Measurements from ENCODE around the gene TMEM150B.
A peak's percentile ranks its signal among the peaks of the same experiment; 100 is the strongest.

The TMEM150B gene

DNA sequence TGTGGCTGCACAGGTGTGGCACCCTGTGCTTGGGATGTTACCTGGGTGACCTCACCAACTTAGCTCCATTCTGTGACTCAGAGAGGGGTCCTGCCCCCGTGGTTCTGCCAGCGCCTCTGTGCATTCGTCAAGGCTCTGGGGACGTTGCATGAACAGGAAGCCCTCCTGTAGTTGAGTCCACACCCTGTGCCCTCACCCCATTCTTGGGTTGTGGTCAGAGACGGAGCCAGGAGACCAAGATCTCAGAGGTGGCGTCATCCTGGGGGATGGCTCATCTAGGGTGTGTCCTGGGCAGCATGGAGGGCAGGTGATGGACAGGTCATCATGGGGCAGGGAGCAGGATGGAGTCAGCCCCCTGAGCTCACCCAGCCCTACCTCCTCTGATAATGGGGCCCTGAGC, 26.9 kb upstream of the TMEM150B start:
- no peak for DNase-seq (ENCODE audit: low read depth in 1 of 2, low spot score in 1 of 2)
- in situ Hi-C loops (cut with HindIII; ENCODE audit: low pct_unique_long_range_greater_than_20kb, low sequenced_read_pairs) = no loop called here

DNA sequence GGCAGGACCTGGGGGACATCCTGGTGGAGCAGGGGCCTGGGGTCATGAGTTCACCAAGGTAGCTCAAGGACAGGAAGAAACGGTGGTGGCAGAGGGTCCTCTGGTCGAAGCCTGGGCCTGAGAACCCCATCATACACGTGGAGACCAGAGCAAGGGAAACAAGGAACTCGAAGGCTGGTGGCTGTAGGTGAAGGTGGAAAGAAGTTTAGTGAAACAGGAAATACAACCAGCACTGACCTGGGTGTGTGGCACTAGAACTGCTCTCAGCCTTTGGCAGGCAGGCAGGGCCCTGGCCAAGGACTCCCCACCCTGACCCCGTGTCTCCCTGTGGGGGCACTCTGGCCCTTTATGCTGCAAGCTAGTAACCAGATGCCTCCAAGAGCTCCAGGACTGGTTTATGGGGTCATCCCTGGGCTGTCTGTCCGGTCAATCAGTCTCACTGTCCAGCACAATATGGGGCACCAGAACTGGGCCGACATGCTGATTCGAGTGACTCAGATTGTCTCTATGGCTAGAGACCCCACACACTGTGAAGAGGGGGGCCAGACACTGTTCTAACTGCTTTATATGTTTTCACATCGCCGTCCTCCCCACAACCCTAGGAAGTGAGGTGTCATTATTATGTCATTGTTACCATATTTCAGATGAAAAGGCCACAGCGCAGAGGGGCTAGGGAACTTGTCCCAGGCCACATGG, 25.6 kb upstream of the TMEM150B start:
- in situ Hi-C loops (cut with HindIII; ENCODE audit: low pct_unique_long_range_greater_than_20kb, low sequenced_read_pairs) = no loop called here
- no peak for TF ChIP-seq JUND (IDR thresholded peaks at IDR 0.05; ENCODE audit: low read depth)

More for the DNA sequence above, 26.9 kb upstream of the TMEM150B start:
- TF ChIP-seq JUND (IDR thresholded peaks at IDR 0.05; ENCODE audit: low read depth) = no peak

DNA sequence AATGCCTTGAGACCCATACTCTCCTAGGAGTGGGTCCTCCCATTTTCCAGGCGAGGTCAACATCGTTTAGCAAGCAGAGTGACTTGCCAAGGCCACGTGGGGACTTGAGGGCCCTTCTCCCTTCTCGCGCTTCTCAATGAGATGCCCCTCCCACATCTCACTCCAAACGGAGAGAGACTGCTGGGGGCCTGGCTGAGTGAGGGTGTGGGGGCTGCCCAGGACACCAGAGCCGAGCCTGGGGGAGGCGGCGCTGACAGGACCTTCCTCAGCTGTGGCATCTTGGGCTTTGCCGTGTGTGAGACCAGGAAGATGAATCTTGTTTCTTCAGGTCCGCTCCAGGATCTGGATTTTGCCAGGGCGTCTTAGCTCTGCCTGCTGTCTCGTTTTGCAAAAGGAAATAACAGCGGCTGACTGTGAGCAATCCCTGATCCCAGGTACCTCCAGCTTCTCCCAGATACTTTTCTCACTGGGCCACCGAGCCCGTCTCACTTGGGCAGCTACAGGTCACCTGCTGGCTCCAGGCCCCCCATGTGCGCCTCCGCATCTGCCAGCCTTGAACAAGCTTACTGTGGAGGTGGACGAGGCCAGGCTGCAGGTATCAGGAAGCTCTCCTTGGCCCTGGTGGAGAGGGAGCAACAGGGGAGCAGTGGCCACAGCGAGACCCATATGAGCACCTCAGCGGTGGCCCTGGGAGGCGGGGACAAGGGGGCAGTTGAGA, 23.3 kb upstream of the TMEM150B start:
- in situ Hi-C loops (cut with HindIII; ENCODE audit: low pct_unique_long_range_greater_than_20kb, low sequenced_read_pairs) = no loop called here
- no peak for DNase-seq (ENCODE audit: low read depth in 1 of 2, low spot score in 1 of 2)
- no peak for TF ChIP-seq JUND (IDR thresholded peaks at IDR 0.05; ENCODE audit: low read depth)

More for the DNA sequence above, 25.6 kb upstream of the TMEM150B start:
- no peak for DNase-seq (ENCODE audit: low read depth in 1 of 2, low spot score in 1 of 2)

DNA sequence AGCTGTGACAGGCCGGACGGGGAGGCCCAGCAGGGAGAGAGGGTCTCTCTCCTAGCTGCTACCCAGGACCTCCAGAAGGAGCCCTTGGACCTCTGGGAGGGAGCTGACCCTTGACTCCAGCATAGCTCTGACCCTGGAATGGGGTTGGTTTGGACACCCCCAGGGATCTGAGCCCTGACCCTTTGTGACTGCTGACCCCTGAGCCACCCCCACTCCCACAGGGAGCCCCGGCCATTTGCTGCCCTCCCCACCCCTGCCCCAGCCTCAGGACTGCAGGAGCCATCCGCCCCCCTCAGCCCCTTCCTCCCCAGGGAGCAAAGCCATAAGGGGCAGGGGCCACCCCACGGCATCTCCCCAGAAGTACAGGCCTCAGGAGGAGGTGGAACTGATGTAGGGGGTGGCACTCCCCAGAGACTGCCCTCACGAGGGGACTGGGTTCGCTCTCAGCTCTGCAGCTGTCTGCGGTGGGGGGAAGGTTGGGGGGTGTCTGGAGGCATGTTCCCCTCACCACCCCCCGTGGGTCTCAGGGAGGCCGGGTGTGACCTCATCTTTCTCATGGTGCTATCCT, 22.4 kb upstream of the TMEM150B start:
- no peak for TF ChIP-seq JUND (IDR thresholded peaks at IDR 0.05; ENCODE audit: low read depth)
- in situ Hi-C loops (cut with HindIII; ENCODE audit: low pct_unique_long_range_greater_than_20kb, low sequenced_read_pairs) = no loop called here
- DNase-seq (ENCODE audit: low read depth in 1 of 2, low spot score in 1 of 2) = no peak

DNA sequence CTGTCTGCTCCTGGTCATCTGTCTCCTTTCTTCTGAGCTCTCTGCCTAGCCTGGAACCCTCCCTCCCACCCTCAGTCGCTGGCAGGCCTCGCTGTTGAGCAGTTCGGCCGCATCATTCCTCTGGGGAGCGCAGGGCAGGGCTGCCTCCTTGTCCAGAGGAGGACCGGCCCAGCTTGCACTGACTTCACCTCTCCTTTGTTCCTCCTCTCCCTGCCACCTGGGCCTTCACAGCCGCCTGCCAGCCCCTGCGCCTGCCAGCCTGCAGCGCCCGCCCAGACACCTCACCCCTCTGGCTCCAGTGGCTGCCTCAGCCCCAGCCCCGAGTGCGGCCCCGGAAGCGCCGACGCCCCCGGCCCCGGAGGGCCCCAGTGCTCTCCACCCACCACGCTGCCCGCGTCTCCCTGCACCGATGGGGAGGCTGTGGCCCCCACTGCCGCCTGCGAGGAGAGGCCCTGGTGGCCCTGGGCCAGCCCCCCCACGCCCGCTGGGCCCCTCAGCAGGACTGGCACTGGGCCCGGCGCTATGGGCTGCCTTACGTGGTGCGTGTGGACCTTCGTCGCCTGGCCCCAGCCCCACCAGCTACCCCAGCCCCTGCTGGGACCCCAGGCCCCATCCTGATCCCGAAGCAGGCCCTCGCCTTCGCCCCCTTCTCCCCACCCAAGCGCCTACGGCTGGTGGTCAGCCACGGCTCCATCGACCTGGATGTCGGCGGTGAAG, 21.7 kb upstream of the TMEM150B start:
- in situ Hi-C loops (cut with HindIII; ENCODE audit: low pct_unique_long_range_greater_than_20kb, low sequenced_read_pairs) = no loop called here
- no peak for DNase-seq (ENCODE audit: low read depth in 1 of 2, low spot score in 1 of 2)

DNA sequence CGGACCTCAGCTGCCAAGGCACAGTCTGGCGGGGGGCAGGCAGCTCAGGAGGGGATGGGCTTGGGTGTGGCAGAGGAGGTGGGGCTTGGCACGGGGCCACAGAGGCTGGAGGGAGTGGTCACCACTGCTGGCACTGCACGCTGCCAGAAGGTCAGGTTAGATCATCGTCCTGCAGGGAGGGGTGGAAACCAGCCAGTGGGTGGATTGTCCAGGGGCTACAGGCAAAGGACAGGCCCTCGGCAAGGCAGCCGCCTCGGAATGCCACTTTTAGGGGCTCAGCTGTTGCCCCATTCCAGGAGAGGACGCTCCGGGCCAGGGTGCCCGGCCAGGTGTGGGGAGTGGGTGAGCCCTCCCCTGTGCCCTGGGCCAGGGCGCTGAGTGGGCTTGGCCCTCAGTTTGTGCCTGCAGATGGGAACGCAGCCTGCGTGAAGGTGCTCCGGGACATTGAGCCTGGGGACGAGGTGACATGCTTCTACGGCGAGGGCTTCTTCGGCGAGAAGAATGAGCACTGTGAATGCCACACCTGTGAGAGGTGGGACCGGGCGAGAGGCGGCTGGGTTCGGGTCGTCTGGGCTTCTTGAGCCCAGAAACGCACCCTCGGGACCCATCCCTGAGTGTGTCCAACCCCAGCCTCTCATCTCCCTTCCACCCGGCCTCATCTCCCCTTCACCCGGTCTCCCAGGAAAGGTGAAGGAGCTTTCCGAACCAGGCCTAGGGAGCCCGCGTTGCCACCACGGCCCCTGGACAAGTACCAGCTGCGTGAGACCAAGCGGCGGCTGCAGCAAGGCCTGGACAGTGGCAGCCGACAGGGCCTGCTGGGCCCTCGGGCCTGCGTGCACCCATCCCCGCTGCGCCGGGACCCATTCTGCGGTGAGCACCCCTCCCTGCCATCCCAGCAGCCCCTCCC, 20.9 kb upstream of the TMEM150B start:
- in situ Hi-C loops (cut with HindIII; ENCODE audit: low pct_unique_long_range_greater_than_20kb, low sequenced_read_pairs) = no loop called here
- no peak for TF ChIP-seq JUND (IDR thresholded peaks at IDR 0.05; ENCODE audit: low read depth)
- DNase-seq (ENCODE audit: low read depth in 1 of 2, low spot score in 1 of 2) = no peak

More for the DNA sequence above, 21.7 kb upstream of the TMEM150B start:
- TF ChIP-seq JUND (IDR thresholded peaks at IDR 0.05; ENCODE audit: low read depth) = no peak

DNA sequence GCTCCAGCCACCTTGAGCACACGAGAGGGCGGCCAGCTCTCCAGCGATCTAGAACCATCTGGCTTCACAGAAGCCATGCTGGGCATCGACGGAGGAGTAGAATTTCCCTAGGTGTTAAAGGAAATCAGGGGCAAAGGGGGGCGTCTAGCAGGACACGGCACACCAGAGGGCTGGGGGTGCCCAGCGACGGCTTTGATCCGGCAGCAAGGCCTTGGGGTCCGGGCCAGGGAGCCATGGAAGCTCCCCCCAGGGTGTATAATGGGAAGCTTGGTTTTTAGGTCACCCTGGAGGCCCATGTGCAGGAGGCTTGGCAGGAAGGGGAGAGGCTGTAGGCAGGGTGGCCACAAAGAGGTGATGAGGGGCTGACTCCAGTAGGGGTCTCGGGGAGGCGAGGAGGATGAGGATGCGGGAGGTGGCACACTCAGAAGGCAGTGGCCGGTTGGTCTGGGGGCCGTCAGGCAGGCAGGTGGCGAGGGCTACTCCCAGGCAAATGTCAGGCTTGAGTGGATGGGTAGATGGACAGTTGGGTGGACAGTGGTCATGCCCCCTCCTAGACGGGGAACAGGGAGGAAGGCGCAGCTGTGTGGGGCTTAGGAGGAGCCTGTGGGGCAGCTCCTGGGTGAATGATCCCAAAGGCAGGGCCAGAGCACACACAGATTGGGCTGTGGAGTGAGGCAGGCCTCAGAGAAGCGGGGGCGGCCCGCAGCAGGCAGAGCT, 20.1 kb upstream of the TMEM150B start:
- in situ Hi-C loops (cut with HindIII; ENCODE audit: low pct_unique_long_range_greater_than_20kb, low sequenced_read_pairs) = no loop called here
- DNase-seq (ENCODE audit: low read depth in 1 of 2, low spot score in 1 of 2) = no peak
- no peak for TF ChIP-seq JUND (IDR thresholded peaks at IDR 0.05; ENCODE audit: low read depth)

DNA sequence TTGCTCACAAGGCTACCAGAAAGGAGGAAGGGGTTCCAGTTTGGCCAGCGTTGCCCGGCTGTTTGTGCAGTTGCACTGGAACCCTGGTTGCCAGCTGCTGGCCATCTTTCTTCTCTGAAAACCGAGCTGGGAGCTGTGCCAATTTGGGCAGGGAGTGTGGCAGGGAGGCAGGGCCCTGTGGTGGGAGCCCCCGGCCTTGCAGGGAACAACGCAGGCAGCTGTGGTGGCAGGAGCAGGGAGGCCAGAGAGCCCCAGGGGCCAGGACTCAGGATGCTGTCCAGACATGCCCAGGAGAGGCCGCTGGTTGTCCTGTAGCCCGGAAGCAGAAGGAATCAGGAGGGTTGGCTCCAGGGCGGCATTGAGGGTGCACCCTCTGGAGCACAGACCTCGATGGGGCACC, 19.3 kb upstream of the TMEM150B start:
- in situ Hi-C loops (cut with HindIII; ENCODE audit: low pct_unique_long_range_greater_than_20kb, low sequenced_read_pairs) = no loop called here
- DNase-seq (ENCODE audit: low read depth in 1 of 2, low spot score in 1 of 2) = peak in 1 of 2 experiments; percentile 53
- TF ChIP-seq JUND (IDR thresholded peaks at IDR 0.05; ENCODE audit: low read depth) = no peak

DNA sequence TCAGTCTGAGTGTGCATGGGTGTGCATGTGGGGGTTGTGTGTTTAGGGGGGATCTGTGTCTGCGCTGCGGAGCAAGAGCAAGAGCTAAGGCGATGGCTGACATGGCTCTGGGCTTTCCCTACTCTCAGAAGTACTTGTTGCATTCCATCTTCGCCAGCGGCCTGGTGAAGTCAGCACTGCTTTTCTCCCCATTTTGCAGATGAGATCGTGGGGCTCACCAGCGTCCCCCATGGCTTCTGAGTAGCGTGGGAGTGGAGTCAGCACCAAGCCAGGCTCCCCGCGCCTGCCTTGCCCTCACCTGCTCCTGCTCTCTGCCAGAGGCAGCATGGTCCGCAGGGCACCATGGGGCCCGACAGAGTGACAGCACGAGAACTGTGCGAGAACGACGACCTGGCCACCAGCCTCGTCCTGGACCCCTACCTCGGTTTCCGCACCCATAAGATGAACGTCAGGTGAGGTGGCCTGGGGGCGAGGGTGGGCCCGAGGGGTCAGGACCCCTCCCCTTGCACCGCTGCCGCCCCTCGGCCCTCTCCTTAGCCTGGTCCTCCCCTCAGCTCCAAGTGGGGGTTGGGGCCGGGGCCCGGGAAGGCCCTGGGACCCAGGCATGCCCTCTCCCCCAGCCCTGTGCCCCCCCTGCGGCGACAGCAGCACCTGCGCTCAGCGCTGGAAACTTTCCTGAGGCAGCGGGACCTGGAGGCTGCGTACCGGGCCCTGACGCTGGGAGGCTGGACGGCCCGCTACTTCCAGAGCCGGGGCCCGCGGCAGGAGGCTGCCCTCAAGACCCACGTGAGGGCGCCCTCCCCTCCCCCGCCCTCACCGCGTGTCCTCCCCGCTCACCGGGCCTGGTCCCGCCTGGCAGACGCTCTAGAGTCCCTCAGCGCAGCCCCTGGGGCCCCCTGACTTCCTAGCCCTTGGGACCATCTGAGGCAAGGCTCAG, 16.7 kb upstream of the TMEM150B start:
- in situ Hi-C loops (cut with HindIII; ENCODE audit: low pct_unique_long_range_greater_than_20kb, low sequenced_read_pairs) = no loop called here
- no peak for TF ChIP-seq JUND (IDR thresholded peaks at IDR 0.05; ENCODE audit: low read depth)
- DNase-seq (ENCODE audit: low read depth in 1 of 2, low spot score in 1 of 2) = no peak

DNA sequence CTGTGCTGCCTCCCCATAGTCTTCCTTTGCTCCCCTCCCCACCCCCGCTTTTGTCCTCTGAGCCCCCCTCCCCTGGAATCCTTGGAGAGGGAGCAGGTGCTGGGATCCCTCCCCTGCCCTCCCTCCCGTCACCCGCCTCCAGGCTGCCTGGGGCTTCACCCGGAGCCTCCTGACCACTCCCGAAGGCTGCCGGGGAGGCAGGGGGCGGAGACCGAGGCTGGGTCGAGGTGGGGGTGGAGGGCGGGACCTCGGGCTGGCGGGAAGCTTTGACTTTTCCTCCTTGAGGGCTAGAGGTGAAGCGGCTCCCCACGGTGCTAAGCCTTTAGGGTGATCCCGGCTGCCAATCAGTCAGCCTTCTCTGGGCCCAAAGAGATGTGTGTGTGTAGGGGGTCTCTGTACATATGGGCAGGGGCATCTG, 16.0 kb upstream of the TMEM150B start:
- DNase-seq (ENCODE audit: low read depth in 1 of 2, low spot score in 1 of 2) = peak; percentile 63 to 68
- in situ Hi-C loops (cut with HindIII; ENCODE audit: low pct_unique_long_range_greater_than_20kb, low sequenced_read_pairs) = no loop called here
- no peak for TF ChIP-seq JUND (IDR thresholded peaks at IDR 0.05; ENCODE audit: low read depth)
